K562 (cell line): ENCODE results near the gene ZNF814. TPM values are rescaled to one million over a fixed set of nuclear protein-coding genes. Genes with fewer than 3 reads are reported as not detected.
A peak's percentile ranks its signal among the peaks of the same experiment; 100 is the strongest.

ENCODE experiments used
- ARHGAP35 ChIP-seq: fragments of 450-650 bp; IDR thresholded peaks from 2 replicates; pipeline ENCODE4 v1.6.1; 2018; ENCODE audit not compliant: partially characterized antibody
- BRCA1 ChIP-seq, 2 experiments: fragments of 450-650 bp in 1 of 2; sonication (generic) in 1 of 2; formaldehyde crosslinking in 1 of 2; IDR thresholded peaks; 2 replicates each; pipeline versions ENCODE4 v1.5.0 to v1.6.1; 2017 to 2020; ENCODE audit warnings: mild to moderate bottlenecking in 1 of 2, missing genetic modification reagents in 1 of 2
- CCNT2 ChIP-seq: IDR thresholded peaks from 2 replicates; pipeline ENCODE4 v1.6.1; 2011; ENCODE audit warnings: borderline replicate concordance, low read depth, mild to moderate bottlenecking, moderate library complexity, mixed read lengths, low read length; ENCODE audit not compliant: insufficient read length; ENCODE audit errors: extremely low read depth
- CREM ChIP-seq: IDR thresholded peaks from 2 replicates; pipeline ENCODE4 v1.6.1; 2014; ENCODE audit warnings: antibody characterized with exemption, low read depth
- GABPA ChIP-seq: fragments of 200-800 bp; sonication (Bioruptor generic); conservative IDR thresholded peaks from 2 replicates; pipeline ENCODE4 v1.6.1; 2016; ENCODE audit warnings: low read depth, missing genetic modification characterization, missing compliant biosample characterization
- GTF3C2 ChIP-seq: IDR thresholded peaks from 3 replicates; pipeline ENCODE4 v1.6.1; 2011; ENCODE audit warnings: borderline replicate concordance, mild to moderate bottlenecking, moderate library complexity; ENCODE audit not compliant: insufficient read length; ENCODE audit errors: extremely low read depth
- PHF20 ChIP-seq: fragments of 450-650 bp; IDR thresholded peaks from 2 replicates; pipeline ENCODE4 v1.6.1; 2018; ENCODE audit not compliant: partially characterized antibody
- PKNOX1 ChIP-seq: fragments of 450-650 bp; IDR thresholded peaks from 2 replicates; pipeline ENCODE4 v1.6.1; 2016
- RBFOX2 ChIP-seq: fragments of 200-400 bp; formaldehyde crosslinking; IDR thresholded peaks from 2 replicates; pipeline ENCODE4 v1.6.1; 2017; ENCODE audit warnings: low read depth, mild to moderate bottlenecking, low read length, moderate library complexity
- RBM14 ChIP-seq: fragments of 200-400 bp; formaldehyde crosslinking; IDR thresholded peaks from 2 replicates; pipeline ENCODE4 v1.6.1; 2018; ENCODE audit warnings: low read depth, mild to moderate bottlenecking, low read length, moderate library complexity, borderline replicate concordance; ENCODE audit not compliant: insufficient read depth
- SREBF2 ChIP-seq: sonication (generic); formaldehyde crosslinking; IDR thresholded peaks from 2 replicates; pipeline ENCODE4 v1.4.0; 2020; ENCODE audit warnings: mild to moderate bottlenecking, missing genetic modification reagents
- TCFL5 ChIP-seq: fragments of 250-450 bp; sonication (Bioruptor Pico); conservative IDR thresholded peaks from 2 replicates; pipeline ENCODE4 v1.6.1; 2021; ENCODE audit warnings: mild to moderate bottlenecking, moderate library complexity, matching md5 sums
- ZNF436 ChIP-seq: fragments of 250-450, 450-650 bp; sonication (Bioruptor Pico); formaldehyde crosslinking; IDR thresholded peaks from 2 replicates; pipeline ENCODE4 v1.7.0; 2020; ENCODE audit warnings: mild to moderate bottlenecking
- ZNF780A ChIP-seq: fragments of 250-450 bp; sonication (Bioruptor Pico); IDR thresholded peaks from 2 replicates; pipeline ENCODE4 v1.5.0; 2021; ENCODE audit warnings: mild to moderate bottlenecking
- polyA plus RNA-seq, 8 experiments: library from polyadenylated mRNA; depleted of rRNA in 4 of 8; stranded (reverse) in 5 of 8; unstranded in 3 of 8; fragments of >200 nt; fragmentation: Nextera tagmentation in 2 of 8; fragmentation: Illumina TruSeq in 1 of 8; extraction: Ambion mirVana in 2 of 8; extraction: Trizol in 1 of 8; gene quantifications; 2 replicates each; pipeline versions ENCODE4 v1.2.1 to v1.2.3, GENCODE V29; 2011 to 2014; ENCODE audit warnings: inconsistent platforms in 1 of 8, missing spikeins in 1 of 8
- total RNA-seq, 7 experiments: library from RNA; depleted of rRNA in 6 of 7; stranded (reverse); fragments of >200 nt in 6 of 7; fragmentation: Illumina TruSeq in 2 of 7; extraction: Trizol in 2 of 7; gene quantifications; 2 replicates each; pipeline versions ENCODE4 v1.2.1 to v1.2.3, GENCODE V29; 2011 to 2021; ENCODE audit warnings: low replicate concordance in 1 of 7
- TF ChIP-seq, protein P1 (sequence below): fragments of 250-450 bp; sonication (Bioruptor Pico); IDR thresholded peaks from 2 replicates; pipeline ENCODE4 v1.5.1; 2021; ENCODE audit warnings: mild to moderate bottlenecking
- TF ChIP-seq, protein P2 (sequence below): fragments of 250-450 bp; sonication (Bioruptor Pico); IDR thresholded peaks from 2 replicates; pipeline ENCODE4 v1.4.0; 2020
- TF ChIP-seq, protein P3 (sequence below): IDR thresholded peaks from 2 replicates; pipeline ENCODE4 v1.6.1; 2011; ENCODE audit warnings: borderline replicate concordance, low read depth, mild to moderate bottlenecking, moderate library complexity, low read length; ENCODE audit not compliant: insufficient read depth, poor library complexity, severe bottlenecking

ZNF814 gene
- total and polyA plus RNA-seq, 9 of the 15 experiments (the other 6 are each of a cell fraction or from before 2014, with no cell fraction given) = 0.42 to 3.5 (median 1.9) TPM

GRCh38 chr19:57830071-57830602 lies 58.7 kb downstream of the ZNF814 start, which contains the start of gene ZNF587B (continued):
- TF ChIP-seq, protein P1, sequence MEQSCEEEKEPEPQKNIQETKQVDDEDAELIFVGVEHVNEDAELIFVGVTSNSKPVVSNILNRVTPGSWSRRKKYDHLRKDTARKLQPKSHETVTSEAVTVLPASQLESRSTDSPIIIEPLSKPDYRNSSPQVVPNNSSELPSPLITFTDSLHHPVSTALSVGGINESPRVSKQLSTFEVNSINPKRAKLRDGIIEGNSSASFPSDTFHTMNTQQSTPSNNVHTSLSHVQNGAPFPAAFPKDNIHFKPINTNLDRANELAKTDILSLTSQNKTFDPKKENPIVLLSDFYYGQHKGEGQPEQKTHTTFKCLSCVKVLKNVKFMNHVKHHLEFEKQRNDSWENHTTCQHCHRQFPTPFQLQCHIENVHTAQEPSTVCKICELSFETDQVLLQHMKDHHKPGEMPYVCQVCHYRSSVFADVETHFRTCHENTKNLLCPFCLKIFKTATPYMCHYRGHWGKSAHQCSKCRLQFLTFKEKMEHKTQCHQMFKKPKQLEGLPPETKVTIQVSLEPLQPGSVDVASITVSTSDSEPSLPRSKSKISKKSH = no peak
- TF ChIP-seq CREM (no peak), RBFOX2 (0 out of 2 replicates have a peak, but pooled peaks have one; percentile 24), RBM14 (no peak), ZNF436 (CRISPR knock-in tag) (no peak), PKNOX1 (0 out of 2 replicates have a peak, but pooled peaks have one; percentile 5), GTF3C2 (no peak), ARHGAP35 (no peak), CCNT2 (no peak), SREBF2 (CRISPR knock-in tag) (no peak), PHF20 (no peak), GABPA (0 out of 2 replicates have a peak, but pooled peaks have one; percentile 21), TCFL5 (CRISPR knock-in tag) (no peak), ZNF780A (no peak), BRCA1 (IDR thresholded peaks at IDR 0.05) (no peak), BRCA1 (CRISPR knock-in tag; IDR thresholded peaks at IDR 0.05) (no peak)
- TF ChIP-seq, protein P2, sequence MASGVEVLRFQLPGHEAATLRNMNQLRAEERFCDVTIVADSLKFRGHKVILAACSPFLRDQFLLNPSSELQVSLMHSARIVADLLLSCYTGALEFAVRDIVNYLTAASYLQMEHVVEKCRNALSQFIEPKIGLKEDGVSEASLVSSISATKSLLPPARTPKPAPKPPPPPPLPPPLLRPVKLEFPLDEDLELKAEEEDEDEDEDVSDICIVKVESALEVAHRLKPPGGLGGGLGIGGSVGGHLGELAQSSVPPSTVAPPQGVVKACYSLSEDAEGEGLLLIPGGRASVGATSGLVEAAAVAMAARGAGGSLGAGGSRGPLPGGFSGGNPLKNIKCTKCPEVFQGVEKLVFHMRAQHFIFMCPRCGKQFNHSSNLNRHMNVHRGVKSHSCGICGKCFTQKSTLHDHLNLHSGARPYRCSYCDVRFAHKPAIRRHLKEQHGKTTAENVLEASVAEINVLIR (CRISPR knock-in tag) = no peak
- TF ChIP-seq, protein P3, sequence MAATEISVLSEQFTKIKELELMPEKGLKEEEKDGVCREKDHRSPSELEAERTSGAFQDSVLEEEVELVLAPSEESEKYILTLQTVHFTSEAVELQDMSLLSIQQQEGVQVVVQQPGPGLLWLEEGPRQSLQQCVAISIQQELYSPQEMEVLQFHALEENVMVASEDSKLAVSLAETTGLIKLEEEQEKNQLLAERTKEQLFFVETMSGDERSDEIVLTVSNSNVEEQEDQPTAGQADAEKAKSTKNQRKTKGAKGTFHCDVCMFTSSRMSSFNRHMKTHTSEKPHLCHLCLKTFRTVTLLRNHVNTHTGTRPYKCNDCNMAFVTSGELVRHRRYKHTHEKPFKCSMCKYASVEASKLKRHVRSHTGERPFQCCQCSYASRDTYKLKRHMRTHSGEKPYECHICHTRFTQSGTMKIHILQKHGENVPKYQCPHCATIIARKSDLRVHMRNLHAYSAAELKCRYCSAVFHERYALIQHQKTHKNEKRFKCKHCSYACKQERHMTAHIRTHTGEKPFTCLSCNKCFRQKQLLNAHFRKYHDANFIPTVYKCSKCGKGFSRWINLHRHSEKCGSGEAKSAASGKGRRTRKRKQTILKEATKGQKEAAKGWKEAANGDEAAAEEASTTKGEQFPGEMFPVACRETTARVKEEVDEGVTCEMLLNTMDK = peak; percentile 40
